RWPE2 (cell line): ENCODE results near the gene AHCYL2.

Experiments
- ATAC-seq: fragments of 200-7000 bp; cut with Tn5 transposase; 3 replicates; pipeline ENCODE4 v1.9.1; 2021; ENCODE audit warnings: low read depth
- DNase-seq: peaks from one replicate; pipeline ENCODE4 v3.0.0-alpha.2; 2020; ENCODE audit warnings: low spot score
- H3K27ac ChIP-seq: fragments of 450-650 bp; 2 replicates; pipeline ENCODE4 v1.5.1; 2017; ENCODE audit warnings: mild to moderate bottlenecking; ENCODE audit not compliant: poor library complexity, severe bottlenecking
- H3K27me3 ChIP-seq: fragments of 250-450 bp; sonication (Bioruptor Pico); 2 replicates; pipeline ENCODE4 v1.5.1; 2021; ENCODE audit warnings: mild to moderate bottlenecking, moderate library complexity; ENCODE audit not compliant: insufficient read depth, poor library complexity, severe bottlenecking
- H3K36me3 ChIP-seq: fragments of 250-450 bp; sonication (Bioruptor Pico); 2 replicates; pipeline ENCODE4 v1.5.1; 2020; ENCODE audit warnings: low read depth, mild to moderate bottlenecking, moderate library complexity
- H3K4me1 ChIP-seq: fragments of 250-450 bp; sonication (Bioruptor Pico); 2 replicates; pipeline ENCODE4 v1.5.1; 2021; ENCODE audit warnings: mild to moderate bottlenecking, moderate library complexity; ENCODE audit not compliant: insufficient read depth, poor library complexity, severe bottlenecking
- H3K4me3 ChIP-seq: fragments of 250-450 bp; sonication (Bioruptor Pico); 2 replicates; pipeline ENCODE4 v1.5.1; 2021; ENCODE audit warnings: mild to moderate bottlenecking, moderate library complexity; ENCODE audit not compliant: severe bottlenecking
- H3K9me3 ChIP-seq: fragments of 250-450 bp; sonication (Bioruptor Pico); 2 replicates; pipeline ENCODE4 v1.5.1; 2021; ENCODE audit warnings: mild to moderate bottlenecking, moderate library complexity; ENCODE audit not compliant: severe bottlenecking
- CTCF ChIP-seq: fragments of 450-650 bp; IDR thresholded peaks from one replicate; pipeline ENCODE4 v1.5.1; 2017; ENCODE audit warnings: mild to moderate bottlenecking, moderate library complexity; ENCODE audit not compliant: poor library complexity, severe bottlenecking

AHCYL2 gene

DNA sequence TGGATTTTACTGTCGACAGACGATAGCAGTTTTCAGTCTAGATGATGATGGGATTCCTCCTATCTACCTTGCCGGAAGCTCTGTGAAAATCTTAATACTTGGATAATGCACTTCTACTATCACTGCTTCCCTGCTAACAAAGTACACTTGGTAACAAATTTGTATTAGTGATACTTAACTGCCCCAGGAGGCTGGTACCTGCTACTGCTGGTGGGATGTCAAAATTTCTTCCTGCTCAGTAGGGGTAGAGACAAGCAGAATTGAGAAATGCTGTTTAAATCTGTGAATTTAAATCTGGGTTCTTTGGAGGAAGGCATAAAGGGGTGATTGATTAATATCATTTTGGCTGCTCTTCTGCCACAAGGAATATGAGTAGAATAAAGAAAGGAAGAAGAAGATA is 109.6 kb downstream of the AHCYL2 start:
- ATAC-seq (no peak), DNase-seq (no peak)
- TF ChIP-seq CTCF, result no peak
- Histone ChIP-seq H3K9me3 (no peaks in the 10 kb centered on the region), H3K4me3 (no peak overlapping the region), H3K36me3 (no peaks in the 10 kb centered on the region), H3K27ac (no peak overlapping the region), H3K27me3 (no peaks in the 10 kb centered on the region), H3K4me1 (peaks cover 7% of the 10 kb centered on the region)

DNA sequence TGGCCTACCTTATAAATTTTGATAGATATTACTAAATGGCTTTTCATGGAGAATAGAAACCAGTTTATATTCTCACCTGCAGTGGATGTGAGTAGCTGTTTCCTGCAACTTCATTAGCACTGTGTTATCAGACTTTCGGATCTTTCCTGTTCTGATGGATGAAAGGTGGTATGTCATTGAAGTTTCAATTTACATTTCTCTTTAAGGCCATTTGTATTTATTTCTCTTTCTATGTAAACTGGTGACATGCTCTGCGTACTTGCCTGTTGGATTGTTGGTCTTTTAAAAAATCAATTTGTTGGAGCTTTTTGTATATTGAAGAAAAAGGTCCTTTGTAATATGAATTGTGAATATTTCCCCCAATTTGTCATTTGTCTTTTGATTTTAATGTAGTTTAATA is 113.6 kb downstream of the AHCYL2 start:
- no peak for TF ChIP-seq CTCF
- ATAC-seq, result no peak
- no peaks in the 10 kb centered on the region for H3K36me3 ChIP-seq
- H3K27ac ChIP-seq, result no peak overlapping the region
- DNase-seq, result no peak
- no peaks in the 10 kb centered on the region for H3K27me3 ChIP-seq
- H3K4me3 ChIP-seq, result no peak overlapping the region
- H3K4me1 ChIP-seq, result no peaks in the 10 kb centered on the region
- H3K9me3 ChIP-seq, result no peaks in the 10 kb centered on the region

DNA sequence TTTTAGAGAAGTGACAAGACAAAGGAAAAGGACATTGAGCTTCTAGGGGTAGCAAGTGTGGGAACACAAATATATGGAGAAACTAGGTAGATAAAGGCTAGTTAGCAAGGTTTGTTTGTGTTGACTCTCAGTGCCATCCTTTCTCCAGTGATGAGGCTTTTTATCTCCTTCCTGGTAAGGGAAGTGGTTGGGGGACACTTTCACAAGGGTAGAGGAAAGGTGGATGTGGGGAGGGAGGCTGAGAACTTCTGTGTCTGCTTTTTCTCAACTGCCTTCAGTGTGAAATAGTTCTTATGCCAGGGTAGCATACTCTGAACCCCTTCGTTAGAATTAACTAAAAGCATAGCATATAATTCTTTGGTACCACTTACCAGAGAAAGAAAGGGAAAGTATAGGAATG is 116.4 kb downstream of the AHCYL2 start:
- no peaks in the 10 kb centered on the region for H3K27me3 ChIP-seq
- TF ChIP-seq CTCF, result no peak
- DNase-seq (no peak), ATAC-seq (no peak)
- H3K36me3 ChIP-seq, result no peaks in the 10 kb centered on the region
- H3K4me3 ChIP-seq, result no peak overlapping the region
- peaks cover 6% of the 10 kb centered on the region for H3K4me1 ChIP-seq
- H3K9me3 ChIP-seq, result no peaks in the 10 kb centered on the region
- H3K27ac ChIP-seq, result no peak overlapping the region

DNA sequence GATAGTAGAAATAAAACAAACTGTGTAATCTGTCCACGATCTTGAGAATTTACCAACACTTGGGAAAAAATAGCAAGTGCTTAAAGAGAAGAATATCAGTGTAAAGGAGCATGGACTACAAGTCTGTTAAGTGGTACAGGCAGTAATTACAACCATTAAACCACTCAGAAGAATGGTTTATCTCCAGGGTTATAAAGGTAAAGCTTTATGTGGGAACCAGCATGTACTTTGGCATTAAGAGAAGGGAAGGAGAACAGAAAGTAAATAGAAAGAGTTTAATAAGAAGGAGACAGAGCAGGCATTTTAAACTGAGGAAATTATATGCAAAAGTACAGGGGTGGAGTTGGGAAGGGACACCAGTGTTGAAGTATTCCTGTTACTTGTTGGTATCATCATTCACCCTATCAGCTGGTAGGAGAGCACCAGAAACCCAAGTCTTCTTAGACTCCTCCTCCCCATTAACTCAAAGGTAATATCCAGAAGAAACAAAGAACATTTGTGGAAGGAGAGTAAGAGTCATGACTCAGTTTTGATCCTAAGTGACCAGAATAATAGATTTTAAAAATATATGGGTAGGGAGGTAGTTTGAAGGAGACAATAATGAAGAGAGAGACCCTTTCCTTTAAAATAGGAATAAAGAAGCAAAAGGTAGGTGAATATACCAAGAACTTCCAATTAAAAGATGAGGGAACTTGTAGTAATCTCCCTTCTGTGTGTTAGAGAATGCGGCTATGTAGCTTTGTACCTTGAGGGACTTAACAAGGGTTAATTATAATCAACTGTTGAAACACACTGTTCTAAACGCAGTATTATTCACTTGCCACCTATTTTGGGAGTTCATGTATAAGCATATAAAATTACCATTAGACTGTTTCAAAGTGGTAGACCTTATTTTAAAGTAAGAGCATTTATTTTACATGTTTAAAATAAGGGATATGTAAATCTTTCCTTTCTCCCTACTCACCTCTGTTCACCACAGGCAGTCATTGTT is 117.3 kb downstream of the AHCYL2 start:
- H3K27ac ChIP-seq, result no peak overlapping the region
- DNase-seq (no peak), ATAC-seq (no peak)
- no peaks in the 10 kb centered on the region for H3K9me3 ChIP-seq
- TF ChIP-seq CTCF, result no peak
- no peaks in the 10 kb centered on the region for H3K27me3 ChIP-seq
- H3K4me1 ChIP-seq, result peaks cover 6% of the 10 kb centered on the region
- H3K36me3 ChIP-seq, result no peaks in the 10 kb centered on the region
- H3K4me3 ChIP-seq, result no peak overlapping the region
